HG02870 (cell line): ENCODE results near the gene FAM229B.

Experiments
- ATAC-seq: cut with Tn5 transposase; IDR thresholded peaks from one replicate; pipeline ENCODE4 v1.9.1; 2021; ENCODE audit warnings: mild to moderate bottlenecking, moderate library complexity; ENCODE audit not compliant: unreplicated experiment

FAM229B gene

GRCh38 chr6:112141707-112142106 lies 54.3 kb downstream of the FAM229B start:
- ATAC-seq, result no peak

- ATAC-seq, result no peak
Observed at GRCh38 chr6:112144145-112144926, 56.9 kb downstream of the FAM229B start.

GRCh38 chr6:112145080-112145573 lies 57.7 kb downstream of the FAM229B start:
- ATAC-seq, result no peak

DNA sequence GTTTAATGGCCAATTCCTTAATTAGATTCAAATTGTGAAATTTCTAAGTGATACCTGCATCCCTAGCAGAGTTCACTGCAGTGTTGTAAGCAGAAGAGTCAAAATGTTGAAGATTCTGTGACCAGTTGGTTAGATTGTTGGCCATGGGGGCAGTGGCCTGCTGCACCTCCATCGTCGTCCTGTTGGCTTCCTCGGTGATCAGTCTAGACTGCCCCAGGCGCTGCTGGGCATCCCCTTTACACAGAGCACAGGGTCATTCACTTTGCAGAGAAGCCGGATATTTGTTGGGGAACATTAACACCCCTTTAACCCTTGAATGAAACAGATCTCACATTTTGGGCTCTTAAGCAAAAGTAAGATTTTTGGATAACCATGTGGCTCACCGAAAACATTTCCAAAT lies 60.7 kb downstream of the FAM229B start:
- no peak for ATAC-seq

DNA sequence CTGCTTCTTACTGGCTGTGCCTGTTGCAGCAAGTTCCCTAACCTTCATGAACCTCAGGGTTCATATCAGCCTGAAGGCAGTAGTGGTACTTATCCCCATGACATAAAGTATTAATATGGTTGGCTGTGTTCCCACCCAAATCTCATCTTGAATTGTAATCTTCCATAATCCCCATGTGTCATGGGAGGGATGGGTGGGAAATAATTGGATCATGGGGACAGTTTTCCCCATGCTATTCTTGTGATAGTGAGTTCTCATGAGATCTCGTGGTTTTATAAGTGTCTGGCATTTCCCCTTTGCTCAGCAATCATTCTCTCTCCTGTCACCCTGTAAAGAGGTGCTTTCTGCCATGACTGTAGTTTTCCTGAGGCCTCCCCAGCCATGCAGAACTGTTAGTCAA lies 61.8 kb downstream of the FAM229B start:
- no peak for ATAC-seq

DNA sequence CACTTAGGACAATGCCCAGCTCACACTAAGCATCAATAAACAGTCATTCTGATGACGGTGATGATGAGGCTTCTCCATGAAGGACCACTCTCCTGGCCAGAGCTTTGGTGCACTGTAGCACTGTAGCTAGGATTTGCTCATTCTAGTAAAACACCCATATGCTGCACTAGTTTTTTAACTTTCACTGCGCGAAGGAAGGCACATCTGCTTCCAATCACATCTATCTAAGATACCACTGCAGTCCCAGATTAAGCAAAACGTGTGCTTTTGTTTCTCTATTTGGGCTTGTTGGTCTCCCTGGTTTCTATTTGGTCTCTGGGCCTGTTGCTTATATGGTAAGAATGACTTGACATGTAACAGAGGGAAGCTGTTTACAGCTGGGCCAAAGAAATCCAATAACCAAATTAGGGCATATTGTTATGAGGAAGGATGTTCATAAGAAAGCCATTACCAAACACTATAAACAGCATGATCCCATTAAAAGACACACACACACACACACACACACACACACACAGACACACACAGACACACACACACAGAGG lies 62.4 kb downstream of the FAM229B start:
- ATAC-seq, result no peak

GRCh38 chr6:112150363-112150762 lies 63.0 kb downstream of the FAM229B start:
- ATAC-seq, result no peak
